DND-41 (cell line): ENCODE measurements around the gene FLVCR2.

Source experiments
- EZH2 ChIP-seq: IDR thresholded peaks from 3 replicates; pipeline ENCODE4 v1.6.1; 2012; ENCODE audit warnings: borderline replicate concordance, low read depth, mild to moderate bottlenecking, moderate library complexity, low read length, inconsistent platforms; ENCODE audit not compliant: severe bottlenecking
- TF ChIP-seq, protein P1 (sequence below): IDR thresholded peaks from 2 replicates; pipeline ENCODE4 v1.5.1; 2012; ENCODE audit warnings: borderline replicate concordance, low read length, moderate library complexity, mild to moderate bottlenecking; ENCODE audit not compliant: poor library complexity, severe bottlenecking; ENCODE audit errors: extremely low read depth

DNA sequence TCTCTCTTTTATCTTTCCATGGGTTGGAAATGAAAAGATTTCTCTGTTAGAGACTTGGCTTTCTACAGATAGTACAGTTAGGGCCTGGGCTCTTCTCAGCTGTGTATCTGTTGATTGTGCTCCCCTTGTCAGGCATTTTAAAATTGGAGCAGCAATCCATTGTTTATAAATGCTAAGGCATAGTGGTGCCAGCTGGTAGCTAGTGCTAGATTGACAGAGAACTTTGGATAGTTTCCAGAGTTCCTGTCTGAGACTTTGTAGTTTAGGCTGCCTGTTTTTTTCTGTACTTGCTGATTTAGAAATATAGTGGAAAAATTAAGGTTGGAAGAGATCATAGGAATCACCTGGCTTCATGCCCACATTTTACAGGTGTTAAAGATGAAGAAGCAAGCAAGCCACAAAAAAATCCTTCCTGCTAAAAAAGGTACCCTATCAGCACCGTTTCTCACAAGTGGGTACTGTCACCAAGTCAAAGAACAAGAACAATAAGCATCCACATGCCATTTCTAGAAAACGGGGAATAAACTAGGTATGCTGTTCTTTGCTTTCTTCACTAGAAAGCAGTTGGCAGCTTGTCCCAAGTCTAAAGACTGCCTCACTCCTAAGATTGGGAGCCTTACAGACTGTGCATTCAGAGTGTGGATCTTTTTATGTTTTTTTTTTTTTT lies 88.8 kb downstream of the FLVCR2 start:
- TF ChIP-seq EZH2, result no peak
- TF ChIP-seq, protein P1, sequence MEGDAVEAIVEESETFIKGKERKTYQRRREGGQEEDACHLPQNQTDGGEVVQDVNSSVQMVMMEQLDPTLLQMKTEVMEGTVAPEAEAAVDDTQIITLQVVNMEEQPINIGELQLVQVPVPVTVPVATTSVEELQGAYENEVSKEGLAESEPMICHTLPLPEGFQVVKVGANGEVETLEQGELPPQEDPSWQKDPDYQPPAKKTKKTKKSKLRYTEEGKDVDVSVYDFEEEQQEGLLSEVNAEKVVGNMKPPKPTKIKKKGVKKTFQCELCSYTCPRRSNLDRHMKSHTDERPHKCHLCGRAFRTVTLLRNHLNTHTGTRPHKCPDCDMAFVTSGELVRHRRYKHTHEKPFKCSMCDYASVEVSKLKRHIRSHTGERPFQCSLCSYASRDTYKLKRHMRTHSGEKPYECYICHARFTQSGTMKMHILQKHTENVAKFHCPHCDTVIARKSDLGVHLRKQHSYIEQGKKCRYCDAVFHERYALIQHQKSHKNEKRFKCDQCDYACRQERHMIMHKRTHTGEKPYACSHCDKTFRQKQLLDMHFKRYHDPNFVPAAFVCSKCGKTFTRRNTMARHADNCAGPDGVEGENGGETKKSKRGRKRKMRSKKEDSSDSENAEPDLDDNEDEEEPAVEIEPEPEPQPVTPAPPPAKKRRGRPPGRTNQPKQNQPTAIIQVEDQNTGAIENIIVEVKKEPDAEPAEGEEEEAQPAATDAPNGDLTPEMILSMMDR, result no peak
